ENCODE data around the gene EXOC3. TPM values are rescaled to one million over a fixed set of nuclear protein-coding genes. Genes with fewer than 3 reads are reported as not detected.

The EXOC3 gene
- total RNA-seq, 4 donors from 2014 or later, result 39.1 to 54.6 (median 42.8) TPM

DNA sequence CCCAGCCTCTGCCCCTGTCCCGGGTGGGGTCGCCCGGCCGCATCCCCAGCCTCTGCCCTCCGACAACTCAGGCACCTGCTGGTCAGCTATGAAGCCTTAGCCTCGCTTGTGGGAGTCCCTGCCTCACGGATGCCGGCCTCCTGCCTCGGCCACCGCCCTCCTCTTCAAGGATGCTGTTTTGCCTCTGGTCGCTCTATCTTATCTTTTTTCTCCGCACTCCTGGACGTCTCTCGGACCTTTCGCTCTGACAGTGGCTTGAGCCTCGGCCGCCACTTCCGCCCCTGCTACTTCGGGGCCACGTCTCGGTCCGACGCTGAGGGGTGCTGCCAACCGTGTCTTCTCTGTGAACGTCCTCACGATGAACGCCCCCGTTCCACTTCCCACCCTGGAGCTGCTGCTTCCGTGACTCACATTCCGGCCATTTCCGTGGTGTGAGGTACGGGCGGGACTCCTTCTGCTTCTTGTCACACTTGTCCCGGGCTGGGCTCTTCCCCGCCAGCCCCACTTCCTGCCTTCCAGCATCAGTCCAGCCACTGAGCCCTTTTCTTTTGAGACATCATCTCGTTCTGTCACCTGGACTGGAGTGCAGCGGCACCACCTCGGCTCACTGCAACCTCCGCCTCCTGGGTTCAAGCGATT lies 55.0 kb downstream of the EXOC3 start:
- Histone ChIP-seq H3K27ac (no peak overlapping the region), H3K4me3 (no peak overlapping the region), H3K36me3 (no peaks in the 10 kb centered on the region), H3K27me3 (peaks cover 0 to 88% (median 0%) of the 10 kb centered on the region in 4 donors), H3K4me1 (peaks cover 8 to 15% (median 11%) of the 10 kb centered on the region in 3 donors), H3K9me3 (no peaks in the 10 kb centered on the region)
- TF ChIP-seq POLR2A (IDR thresholded peaks at IDR 0.05) (no peak), CTCF (IDR thresholded peaks at IDR 0.05) (no peak)
- 76 to 83% methylated on average over 40 of the region's 40 CpGs for WGBS, 2 donors
- intact Hi-C loops (cut with DNase I), result no loop called here
- DNase-seq, result no peak

DNA sequence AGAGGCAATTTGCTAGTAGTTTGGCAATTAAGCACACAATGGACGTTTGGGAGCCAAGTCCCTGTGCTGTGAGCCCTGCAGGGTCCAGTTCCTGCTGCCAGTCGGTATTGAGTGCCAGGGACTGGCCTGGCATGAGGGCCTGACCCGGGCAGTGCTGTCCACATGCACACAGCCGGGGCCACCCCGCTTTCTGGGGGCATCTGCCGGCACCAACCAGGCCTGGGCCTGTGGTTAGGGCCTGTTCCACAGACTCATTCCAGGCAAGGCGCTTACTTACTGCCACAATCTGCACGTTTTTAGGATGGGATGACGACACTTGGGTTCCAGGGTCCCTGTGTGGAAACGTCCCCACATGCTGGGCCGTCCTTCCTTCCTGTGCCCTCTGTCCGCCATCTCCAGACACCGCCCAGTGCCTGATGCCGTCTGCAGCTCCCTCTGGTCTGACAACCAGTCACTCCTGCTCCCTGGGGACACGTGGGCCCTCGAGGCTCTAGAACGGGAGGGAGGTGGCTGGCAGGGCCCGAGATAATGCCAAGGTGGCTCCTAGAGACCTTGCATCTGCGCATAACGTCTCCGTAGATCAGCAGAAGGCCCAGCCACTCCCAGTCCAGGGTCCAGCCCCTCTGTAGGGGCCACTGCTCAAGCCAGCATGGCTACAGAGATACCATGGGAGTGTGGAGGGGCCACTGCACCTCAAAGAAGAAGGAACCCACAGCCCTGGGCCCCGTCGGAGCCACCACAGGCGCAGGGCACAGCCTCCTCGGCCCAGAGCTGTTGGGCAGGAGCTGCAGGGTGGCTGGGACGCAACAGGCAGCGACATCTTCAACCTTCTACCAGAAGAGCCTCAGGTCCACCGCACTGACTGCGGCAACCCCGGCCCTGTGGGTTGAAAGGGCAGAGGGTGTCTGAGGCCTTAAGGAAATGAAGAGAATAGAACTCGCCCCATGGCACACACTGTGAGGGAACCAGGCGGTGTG lies 56.5 kb downstream of the EXOC3 start:
- TF ChIP-seq CTCF (IDR thresholded peaks at IDR 0.05), result no peak
- TF ChIP-seq POLR2A (IDR thresholded peaks at IDR 0.05), result no peak
- peaks cover 8 to 15% (median 11%) of the 10 kb centered on the region in 3 donors for H3K4me1 ChIP-seq
- peaks cover 0 to 88% (median 0%) of the 10 kb centered on the region in 4 donors for H3K27me3 ChIP-seq
- DNase-seq, result no peak
- H3K27ac ChIP-seq, result no peak overlapping the region
- H3K36me3 ChIP-seq, result no peaks in the 10 kb centered on the region
- H3K4me3 ChIP-seq, result no peak overlapping the region
- 70 to 95% methylated on average over 8 to 12 of the region's 32 CpGs for WGBS, 2 donors
- H3K9me3 ChIP-seq, result no peaks in the 10 kb centered on the region
- intact Hi-C loops (cut with DNase I), result no loop called here

- Histone ChIP-seq H3K4me1 (peaks cover 8 to 15% (median 11%) of the 10 kb centered on the region in 3 donors), H3K27ac (no peak overlapping the region), H3K36me3 (no peaks in the 10 kb centered on the region), H3K4me3 (no peak overlapping the region), H3K9me3 (no peaks in the 10 kb centered on the region), H3K27me3 (peaks cover 0 to 88% (median 0%) of the 10 kb centered on the region in 4 donors)
- intact Hi-C loops (cut with DNase I), result no loop called here
- DNase-seq, result no peak
- 73 to 80% methylated on average over 10 of the region's 10 CpGs for WGBS, 2 donors
- TF ChIP-seq POLR2A (IDR thresholded peaks at IDR 0.05), result no peak
- TF ChIP-seq CTCF (IDR thresholded peaks at IDR 0.05), result no peak
Observed at GRCh38 chr5:500491-500890, 57.5 kb downstream of the EXOC3 start.

DNA sequence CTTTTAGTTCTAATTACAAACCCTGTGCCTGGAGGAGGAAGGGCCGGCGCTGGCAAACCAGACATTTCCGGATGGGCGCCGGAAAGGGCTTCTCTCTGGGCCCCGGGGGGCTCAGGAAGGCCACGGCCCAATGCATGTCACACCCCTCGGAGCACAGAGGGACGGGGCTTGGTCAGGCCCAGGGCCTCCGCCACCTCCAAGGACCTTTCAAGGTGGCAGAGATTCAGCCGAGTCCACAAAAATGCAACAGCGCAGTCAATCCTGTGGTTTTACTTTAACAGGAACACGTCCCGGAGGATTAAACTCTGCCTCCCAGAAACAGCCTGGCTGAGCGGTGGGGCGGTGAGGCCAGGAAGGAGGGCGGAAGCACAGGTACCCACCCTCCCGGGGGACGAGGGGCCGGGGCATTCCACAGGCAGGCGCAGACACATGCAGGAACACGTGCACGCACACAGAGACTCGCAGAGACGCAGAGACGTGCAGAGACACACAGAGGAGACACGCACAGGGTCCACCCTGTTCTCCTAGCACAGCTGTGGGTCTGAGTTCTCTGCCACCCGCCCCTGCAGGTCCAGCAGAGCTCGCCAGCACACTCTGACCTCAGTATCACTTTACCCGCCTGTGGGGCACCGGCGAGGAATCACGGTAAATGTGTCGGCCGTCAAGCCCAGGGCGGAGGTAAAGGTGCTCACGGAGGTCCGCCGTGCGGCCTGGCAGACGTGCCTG lies 58.3 kb downstream of the EXOC3 start:
- 50 to 67% methylated on average over 1 to 22 of the region's 41 CpGs for WGBS, 2 donors
- intact Hi-C loops (cut with DNase I), result no loop called here
- Histone ChIP-seq H3K9me3 (no peaks in the 10 kb centered on the region), H3K4me3 (peak overlapping the region in 2 of 4 donors; percentile 9 to 36), H3K4me1 (peaks cover 8 to 19% (median 11%) of the 10 kb centered on the region in 3 donors), H3K36me3 (no peaks in the 10 kb centered on the region), H3K27ac (no peak overlapping the region), H3K27me3 (peaks cover 0 to 91% (median 0%) of the 10 kb centered on the region in 4 donors)
- no peak for TF ChIP-seq POLR2A (IDR thresholded peaks at IDR 0.05)
- no peak for DNase-seq

DNA sequence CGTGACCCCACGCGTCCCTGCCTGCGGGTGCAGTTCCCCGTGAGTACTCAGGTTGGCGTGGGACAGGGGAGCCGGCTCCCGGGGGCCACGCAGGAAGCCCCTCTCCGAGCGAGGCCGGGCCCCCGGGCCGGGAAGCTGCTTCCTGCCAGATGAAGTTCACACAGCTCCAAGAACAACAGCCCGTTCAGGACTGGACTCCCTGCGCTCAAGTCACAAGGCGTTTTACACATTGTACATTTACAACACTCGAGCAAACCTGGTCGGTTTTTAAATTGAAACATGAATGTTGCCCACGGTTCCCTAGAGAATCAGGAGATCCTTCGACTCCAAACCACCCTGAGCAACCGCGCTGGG lies 58.8 kb downstream of the EXOC3 start:
- H3K27me3 ChIP-seq, result peaks cover 0 to 93% (median 0%) of the 10 kb centered on the region in 4 donors
- 45 to 55% methylated on average over 4 to 12 of the region's 23 CpGs for WGBS, 2 donors
- no peak for DNase-seq
- H3K4me3 ChIP-seq, result peak overlapping the region in 2 of 4 donors; percentile 9 to 36
- H3K4me1 ChIP-seq, result peaks cover 8 to 22% (median 11%) of the 10 kb centered on the region in 3 donors
- H3K9me3 ChIP-seq, result no peaks in the 10 kb centered on the region
- H3K36me3 ChIP-seq, result no peaks in the 10 kb centered on the region
- intact Hi-C loops (cut with DNase I), result no loop called here
- H3K27ac ChIP-seq, result no peak overlapping the region
- TF ChIP-seq POLR2A (IDR thresholded peaks at IDR 0.05) (no peak), CTCF (IDR thresholded peaks at IDR 0.05) (no peak)
